Smooth muscle cell (in vitro differentiated cells): ENCODE measurements around the gene SHROOM4. TPM values are rescaled to one million over a fixed set of nuclear protein-coding genes. Genes with fewer than 3 reads are reported as not detected.

Source experiments
- DNase-seq: peaks from one replicate; lab custom pipeline; 2025; ENCODE audit not compliant: unreplicated experiment; lab: John Stamatoyannopoulos, UW
- H2AFZ ChIP-seq: fragments of 200-600 bp; sonication (generic); 2 replicates; pipeline ENCODE4 v1.6.0; 2016; ENCODE audit warnings: antibody characterized with exemption, low read depth, mild to moderate bottlenecking
- H3F3A ChIP-seq: fragments of 200-600 bp; sonication (generic); 2 replicates; pipeline ENCODE4 v1.6.0; 2017; ENCODE audit warnings: antibody characterized with exemption, low read depth
- H3K27ac ChIP-seq: fragments of 200-600 bp; sonication (generic); 2 replicates; pipeline ENCODE4 v1.5.1; 2016; ENCODE audit warnings: low read depth, mild to moderate bottlenecking
- H3K27me3 ChIP-seq: fragments of 200-600 bp; sonication (generic); 2 replicates; pipeline ENCODE4 v1.6.1; 2016; ENCODE audit warnings: low read depth, mild to moderate bottlenecking
- H3K36me3 ChIP-seq: fragments of 200-600 bp; sonication (generic); 2 replicates; pipeline ENCODE4 v1.5.1; 2016; ENCODE audit warnings: low read depth
- H3K4me1 ChIP-seq: fragments of 200-600 bp; sonication (generic); 2 replicates; pipeline ENCODE4 v1.5.1; 2016; ENCODE audit warnings: low read depth
- H3K4me2 ChIP-seq: fragments of 200-600 bp; sonication (generic); 2 replicates; pipeline ENCODE4 v1.6.0; 2016; ENCODE audit warnings: mild to moderate bottlenecking
- H3K4me3 ChIP-seq: fragments of 200-600 bp; sonication (generic); 2 replicates; pipeline ENCODE4 v1.5.1; 2016; ENCODE audit warnings: mild to moderate bottlenecking
- H3K79me2 ChIP-seq: fragments of 200-600 bp; sonication (generic); 2 replicates; pipeline ENCODE4 v1.6.0; 2016; ENCODE audit warnings: low read depth, mild to moderate bottlenecking
- H3K9ac ChIP-seq: fragments of 200-600 bp; sonication (generic); 2 replicates; pipeline ENCODE4 v1.6.0; 2016; ENCODE audit warnings: low read depth
- H3K9me3 ChIP-seq: fragments of 200-600 bp; sonication (generic); replicated peaks from 2 replicates; pipeline ENCODE4 v1.5.1; 2016; ENCODE audit warnings: low read depth
- H4K20me1 ChIP-seq: fragments of 200-600 bp; sonication (generic); 2 replicates; pipeline ENCODE4 v1.6.0; 2016; ENCODE audit warnings: low read depth
- CTCF ChIP-seq: fragments of 200-600 bp; sonication (generic); IDR thresholded peaks from 2 replicates; pipeline ENCODE4 v1.5.1; 2017; ENCODE audit warnings: borderline replicate concordance, mild to moderate bottlenecking, antibody characterized with exemption; ENCODE audit not compliant: insufficient read depth, poor library complexity, severe bottlenecking
- WGBS: methylation state at CpG from one replicate; pipeline ENCODE4 v1.1.7; 2016; ENCODE audit warnings: low lambda C conversion rate; 5-methylcytosine and 5-hydroxymethylcytosine counted together
- polyA plus RNA-seq: library from polyadenylated mRNA; unstranded; fragments of >200 nt; fragmentation: Nextera tagmentation; extraction: Ambion mirVana; gene quantifications from 2 replicates; pipeline ENCODE4 v1.2.1, GENCODE V29; 2016
- total RNA-seq: library from RNA; depleted of rRNA; stranded (reverse); fragments of >200 nt; gene quantifications from 2 replicates; pipeline ENCODE4 v1.2.3, GENCODE V29; 2014

SHROOM4 gene
- total and polyA plus RNA-seq, 2 experiments from 2014 or later: 1.1 to 7.9 TPM

- Histone ChIP-seq H3K27me3 (no peaks in the 10 kb centered on the region), H4K20me1 (no peaks in the 10 kb centered on the region), H3K4me2 (no peak overlapping the region), H3K36me3 (no peaks in the 10 kb centered on the region), H3K9ac (no peak overlapping the region), H3K27ac (no peak overlapping the region), H3K9me3 (no peaks in the 10 kb centered on the region), H3F3A (no peaks in the 10 kb centered on the region), H3K4me3 (no peak overlapping the region), H2AFZ (no peak overlapping the region), H3K4me1 (no peaks in the 10 kb centered on the region), H3K79me2 (no peaks in the 10 kb centered on the region)
- no peak for TF ChIP-seq CTCF
- DNase-seq: no peak
Observed at GRCh38 chrX:50644496-50644895, 169.5 kb downstream of the SHROOM4 start.

GRCh38 chrX:50643525-50644137, 170.4 kb downstream of the SHROOM4 start:
- Histone ChIP-seq H3K27me3 (no peaks in the 10 kb centered on the region), H4K20me1 (no peaks in the 10 kb centered on the region), H3K9ac (no peak overlapping the region), H3K4me3 (no peak overlapping the region), H3K4me2 (no peak overlapping the region), H3K79me2 (no peaks in the 10 kb centered on the region), H3K9me3 (no peaks in the 10 kb centered on the region), H2AFZ (no peak overlapping the region), H3K27ac (no peak overlapping the region), H3F3A (no peaks in the 10 kb centered on the region), H3K4me1 (no peaks in the 10 kb centered on the region), H3K36me3 (no peaks in the 10 kb centered on the region)
- WGBS: 79% methylated on average over 7 of the region's 7 CpGs
- DNase-seq: no peak
- TF ChIP-seq CTCF: no peak

- H3F3A ChIP-seq: no peaks in the 10 kb centered on the region
- no peak for DNase-seq
- no peaks in the 10 kb centered on the region for H3K36me3 ChIP-seq
- no peaks in the 10 kb centered on the region for H3K79me2 ChIP-seq
- no peaks in the 10 kb centered on the region for H3K9me3 ChIP-seq
- H3K4me2 ChIP-seq: no peak overlapping the region
- H3K27ac ChIP-seq: no peak overlapping the region
- TF ChIP-seq CTCF: no peak
- no peak overlapping the region for H2AFZ ChIP-seq
- no peaks in the 10 kb centered on the region for H3K4me1 ChIP-seq
- H3K9ac ChIP-seq: no peak overlapping the region
- WGBS: 79% methylated on average over 3 of the region's 3 CpGs
- no peaks in the 10 kb centered on the region for H4K20me1 ChIP-seq
- no peaks in the 10 kb centered on the region for H3K27me3 ChIP-seq
- no peak overlapping the region for H3K4me3 ChIP-seq
Observed at GRCh38 chrX:50638123-50638522, 175.9 kb downstream of the SHROOM4 start.

- Histone ChIP-seq H3F3A (no peaks in the 10 kb centered on the region), H3K27me3 (no peaks in the 10 kb centered on the region), H3K4me3 (no peak overlapping the region), H3K9ac (no peak overlapping the region), H4K20me1 (no peaks in the 10 kb centered on the region), H3K4me1 (no peaks in the 10 kb centered on the region), H2AFZ (no peak overlapping the region), H3K79me2 (no peaks in the 10 kb centered on the region), H3K9me3 (no peaks in the 10 kb centered on the region), H3K4me2 (no peak overlapping the region), H3K36me3 (no peaks in the 10 kb centered on the region), H3K27ac (no peak overlapping the region)
- WGBS: 85% methylated on average over 4 of the region's 4 CpGs
- no peak for DNase-seq
- no peak for TF ChIP-seq CTCF
Observed at GRCh38 chrX:50635817-50636365, 178.1 kb downstream of the SHROOM4 start.
